Type B pancreatic cell (in vitro differentiated cells): ENCODE data around the gene REV1. TPM values are rescaled to one million over a fixed set of nuclear protein-coding genes. Genes with fewer than 3 reads are reported as not detected.

Experiments
- DNase-seq: peaks from one replicate; pipeline ENCODE4 v3.0.0; 2021; ENCODE audit warnings: mixed read lengths; ENCODE audit not compliant: unreplicated experiment; ENCODE audit errors: extremely low spot score
- H3K27ac Mint-ChIP-seq: 2 replicates; pipeline ENCODE4 v1.8.0; 2021; ENCODE audit warnings: mild to moderate bottlenecking, mixed read lengths
- H3K27me3 Mint-ChIP-seq: 2 replicates; pipeline ENCODE4 v1.8.0; 2021; ENCODE audit warnings: mixed read lengths
- H3K36me3 Mint-ChIP-seq: 2 replicates; pipeline ENCODE4 v1.8.0; 2021; ENCODE audit warnings: mixed read lengths
- H3K4me1 Mint-ChIP-seq: one replicate; pipeline ENCODE4 v1.8.0; 2021; ENCODE audit warnings: mixed read lengths; ENCODE audit not compliant: unreplicated experiment
- H3K4me3 Mint-ChIP-seq: 2 replicates; pipeline ENCODE4 v1.8.0; 2021; ENCODE audit warnings: mild to moderate bottlenecking, mixed read lengths
- H3K9me3 Mint-ChIP-seq: 2 replicates; pipeline ENCODE4 v1.8.0; 2021; ENCODE audit warnings: mixed read lengths
- total RNA-seq: library from RNA; stranded (reverse); gene quantifications from 2 replicates; pipeline ENCODE4 v1.2.1, GENCODE V29; 2021; ENCODE audit warnings: low replicate concordance
- TF ChIP-seq, protein P1 (sequence below): fragments of 200-600 bp; sonication (generic); conservative IDR thresholded peaks from 2 replicates; pipeline ENCODE4 v1.5.0; 2021; ENCODE audit warnings: antibody characterized with exemption, mild to moderate bottlenecking

The REV1 gene
- total RNA-seq, 1 donor from 2014 or later = 42.6 TPM

DNA sequence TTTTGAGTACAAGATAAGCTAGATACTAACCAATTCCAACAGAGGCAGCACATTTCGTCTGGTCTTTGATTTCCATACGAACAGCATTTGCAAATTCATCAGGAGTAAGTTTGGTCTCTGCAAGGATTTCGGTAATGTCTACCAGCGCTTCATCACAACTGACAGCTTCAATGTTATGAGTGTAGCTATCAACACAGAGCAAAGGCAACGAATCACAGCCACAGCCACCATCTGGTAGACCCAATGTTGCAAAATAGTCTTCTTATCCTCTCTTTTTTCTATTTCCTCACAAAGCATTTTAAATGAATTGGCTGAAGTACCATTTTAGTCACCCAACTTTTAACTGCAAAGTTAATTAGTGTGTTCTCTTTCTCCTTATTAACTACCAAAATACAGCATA lies 68.3 kb downstream of the REV1 start:
- Mint-ChIP-seq H3K4me1 (no peaks in the 10 kb centered on the region), H3K36me3 (peaks cover 26% of the 10 kb centered on the region), H3K27me3 (no peaks in the 10 kb centered on the region), H3K4me3 (no peak overlapping the region), H3K9me3 (no peaks in the 10 kb centered on the region), H3K27ac (no peak overlapping the region)
- TF ChIP-seq, protein P1, sequence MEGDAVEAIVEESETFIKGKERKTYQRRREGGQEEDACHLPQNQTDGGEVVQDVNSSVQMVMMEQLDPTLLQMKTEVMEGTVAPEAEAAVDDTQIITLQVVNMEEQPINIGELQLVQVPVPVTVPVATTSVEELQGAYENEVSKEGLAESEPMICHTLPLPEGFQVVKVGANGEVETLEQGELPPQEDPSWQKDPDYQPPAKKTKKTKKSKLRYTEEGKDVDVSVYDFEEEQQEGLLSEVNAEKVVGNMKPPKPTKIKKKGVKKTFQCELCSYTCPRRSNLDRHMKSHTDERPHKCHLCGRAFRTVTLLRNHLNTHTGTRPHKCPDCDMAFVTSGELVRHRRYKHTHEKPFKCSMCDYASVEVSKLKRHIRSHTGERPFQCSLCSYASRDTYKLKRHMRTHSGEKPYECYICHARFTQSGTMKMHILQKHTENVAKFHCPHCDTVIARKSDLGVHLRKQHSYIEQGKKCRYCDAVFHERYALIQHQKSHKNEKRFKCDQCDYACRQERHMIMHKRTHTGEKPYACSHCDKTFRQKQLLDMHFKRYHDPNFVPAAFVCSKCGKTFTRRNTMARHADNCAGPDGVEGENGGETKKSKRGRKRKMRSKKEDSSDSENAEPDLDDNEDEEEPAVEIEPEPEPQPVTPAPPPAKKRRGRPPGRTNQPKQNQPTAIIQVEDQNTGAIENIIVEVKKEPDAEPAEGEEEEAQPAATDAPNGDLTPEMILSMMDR = no peak
- DNase-seq = no peak

DNA sequence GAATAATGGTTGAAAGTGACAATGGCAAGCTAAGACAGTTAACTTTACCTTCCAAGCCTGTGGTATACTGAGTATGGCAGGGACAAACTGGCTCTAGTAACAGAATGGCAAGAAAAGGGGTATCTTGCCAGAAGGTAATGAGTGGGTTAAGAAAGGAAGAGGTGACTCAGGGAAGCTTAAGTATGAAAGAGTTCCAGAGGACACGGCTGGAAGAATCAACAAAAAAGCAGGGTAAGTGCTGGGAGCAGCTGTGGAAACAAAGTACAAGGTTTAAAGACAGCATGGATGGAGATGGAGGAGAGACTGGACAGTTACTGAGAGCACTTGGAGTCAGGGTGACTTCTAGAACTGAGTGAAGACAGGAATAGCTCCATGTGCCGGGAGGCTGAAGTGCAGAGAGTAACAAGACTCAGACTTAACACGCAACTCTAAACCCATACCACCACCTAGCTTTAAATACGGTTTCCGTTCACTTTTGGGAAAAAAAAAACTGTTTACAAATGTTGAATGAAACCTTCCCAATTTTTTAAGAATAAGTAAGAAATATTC lies 69.0 kb downstream of the REV1 start:
- no peak overlapping the region for H3K27ac Mint-ChIP-seq
- no peak for DNase-seq

DNA sequence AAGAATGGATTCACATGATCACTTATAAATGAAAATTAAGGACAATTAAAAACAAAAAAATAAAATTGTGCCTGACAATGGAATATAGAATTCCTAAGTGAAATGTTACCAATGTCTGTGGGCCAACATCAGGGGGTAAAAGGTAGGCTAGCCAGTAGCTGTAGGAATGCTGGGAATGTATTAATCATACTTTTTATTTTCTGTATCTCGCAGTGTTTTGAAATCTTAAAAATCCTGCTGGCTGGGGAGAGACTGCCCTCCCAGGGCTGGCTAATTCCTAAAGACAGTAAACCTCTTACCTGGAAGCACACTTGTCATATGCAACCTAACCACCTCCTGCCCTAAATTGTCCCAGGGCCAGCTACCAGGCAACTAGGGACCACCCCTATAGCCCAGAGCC lies 69.8 kb downstream of the REV1 start:
- no peaks in the 10 kb centered on the region for H3K9me3 Mint-ChIP-seq
- TF ChIP-seq, protein P1 = no peak
- DNase-seq = no peak
- H3K36me3 Mint-ChIP-seq = peaks cover 32% of the 10 kb centered on the region
- H3K4me1 Mint-ChIP-seq = no peaks in the 10 kb centered on the region
- H3K27ac Mint-ChIP-seq = no peak overlapping the region
- no peaks in the 10 kb centered on the region for H3K27me3 Mint-ChIP-seq
- H3K4me3 Mint-ChIP-seq = no peak overlapping the region

More for the DNA sequence above, 69.0 kb downstream of the REV1 start:
- no peaks in the 10 kb centered on the region for H3K27me3 Mint-ChIP-seq
- H3K4me3 Mint-ChIP-seq = no peak overlapping the region
- TF ChIP-seq, protein P1 = no peak
- H3K4me1 Mint-ChIP-seq = no peaks in the 10 kb centered on the region
- no peaks in the 10 kb centered on the region for H3K9me3 Mint-ChIP-seq
- peaks cover 27% of the 10 kb centered on the region for H3K36me3 Mint-ChIP-seq

DNA sequence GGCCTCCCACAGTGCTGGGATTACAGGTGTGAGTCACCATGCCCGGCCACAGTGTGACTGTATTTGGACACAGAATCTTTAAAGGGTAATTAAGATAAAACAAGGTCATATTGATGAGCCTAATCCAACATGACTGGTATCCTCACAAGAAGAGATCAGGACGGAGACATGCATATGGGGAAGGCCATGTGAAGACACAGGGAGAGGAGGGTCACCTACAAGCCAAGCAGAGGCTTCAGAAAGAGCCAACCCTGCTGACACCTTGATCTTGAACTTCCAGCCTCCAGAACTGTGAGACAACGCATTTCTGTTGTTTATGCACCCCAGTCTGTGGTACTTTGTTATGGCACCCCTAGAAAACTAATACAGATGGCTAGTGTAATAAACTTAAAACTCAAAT lies 72.4 kb downstream of the REV1 start:
- Mint-ChIP-seq H3K4me1 (no peaks in the 10 kb centered on the region), H3K27me3 (no peaks in the 10 kb centered on the region), H3K27ac (no peak overlapping the region)

DNA sequence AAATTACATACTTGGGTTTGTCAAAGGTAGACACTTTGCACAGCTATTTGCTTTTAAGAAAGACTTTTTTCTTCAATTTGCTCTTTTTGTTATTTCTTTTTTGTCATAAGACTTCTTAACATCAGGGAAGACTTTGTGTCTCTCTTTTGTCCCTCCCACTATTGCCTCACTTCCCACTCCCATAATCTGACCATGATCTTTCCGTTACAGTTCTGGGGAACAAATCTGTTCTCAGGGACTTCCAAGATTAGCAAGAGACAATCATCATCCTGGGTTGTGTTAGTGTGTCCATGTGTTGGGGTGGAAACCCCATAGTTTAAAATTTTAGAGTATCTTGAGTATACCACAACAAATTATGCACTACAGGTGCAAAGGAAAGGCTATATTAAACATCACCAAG lies 75.3 kb downstream of the REV1 start:
- no peaks in the 10 kb centered on the region for H3K27me3 Mint-ChIP-seq
- H3K4me1 Mint-ChIP-seq = no peaks in the 10 kb centered on the region
- TF ChIP-seq, protein P1 = no peak
- H3K9me3 Mint-ChIP-seq = no peaks in the 10 kb centered on the region
- DNase-seq = no peak
- no peak overlapping the region for H3K4me3 Mint-ChIP-seq
- H3K36me3 Mint-ChIP-seq = peaks cover 31% of the 10 kb centered on the region
- no peak overlapping the region for H3K27ac Mint-ChIP-seq

More for the DNA sequence above, 72.4 kb downstream of the REV1 start:
- Mint-ChIP-seq H3K4me3 (no peak overlapping the region), H3K9me3 (no peaks in the 10 kb centered on the region), H3K36me3 (peaks cover 37% of the 10 kb centered on the region)
- DNase-seq = no peak
- TF ChIP-seq, protein P1 = no peak

DNA sequence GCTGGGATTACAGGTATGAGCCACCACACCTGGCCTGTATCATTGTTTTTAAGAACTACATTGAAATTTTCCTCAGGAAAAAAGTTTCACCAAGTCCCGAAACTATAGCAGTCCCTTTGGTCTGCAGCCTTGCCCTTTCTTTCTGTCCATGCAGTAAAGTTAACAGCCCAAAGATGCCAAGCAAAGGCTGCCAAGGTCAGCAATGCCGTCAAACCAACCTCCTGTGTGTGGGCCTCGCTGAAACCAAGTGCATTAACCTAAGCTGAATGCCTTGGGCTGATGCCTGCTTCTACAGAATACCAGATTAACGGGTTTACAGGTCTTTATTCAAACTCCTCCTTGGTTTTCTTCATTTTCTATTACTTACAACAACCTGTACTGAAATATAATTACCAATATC lies 79.5 kb downstream of the REV1 start:
- peaks cover 3% of the 10 kb centered on the region for H3K4me1 Mint-ChIP-seq
- no peak for DNase-seq
- TF ChIP-seq, protein P1 = no peak
- peaks cover 30% of the 10 kb centered on the region for H3K36me3 Mint-ChIP-seq
- no peaks in the 10 kb centered on the region for H3K9me3 Mint-ChIP-seq
- H3K27me3 Mint-ChIP-seq = no peaks in the 10 kb centered on the region
- H3K27ac Mint-ChIP-seq = no peak overlapping the region
- no peak overlapping the region for H3K4me3 Mint-ChIP-seq
